HG03196 (cell line): ENCODE measurements around the gene RAP1A.
"Not testable (repeated sequence)": the region's sequence is repeated elsewhere in the genome, so short reads cannot be mapped to it uniquely, and the experiment has no call there.

Experiments used
- ATAC-seq: cut with Tn5 transposase; IDR thresholded peaks from one replicate; pipeline ENCODE4 v1.9.1; 2021; ENCODE audit not compliant: unreplicated experiment

RAP1A gene

DNA sequence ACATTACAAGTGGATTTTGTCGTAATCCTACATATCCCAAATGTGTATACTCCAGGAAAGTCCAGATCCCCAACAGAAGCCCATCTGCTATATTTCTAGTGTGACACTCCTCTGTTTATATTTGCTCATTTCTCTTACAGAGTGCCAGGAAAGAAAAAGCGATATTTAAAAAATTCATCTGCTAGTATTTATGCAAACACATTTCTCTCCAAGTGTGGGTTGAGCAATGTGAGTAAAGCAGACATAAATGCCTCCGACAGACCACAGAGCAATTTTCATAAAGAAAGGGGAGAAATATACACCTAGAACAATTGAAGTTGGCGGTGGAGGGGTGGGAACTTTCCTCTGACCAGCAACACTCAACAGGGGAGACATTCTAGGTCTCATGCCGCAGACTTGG lies 22.2 kb upstream of the RAP1A start:
- ATAC-seq: no peak

- ATAC-seq: no peak
These were observed 21.0 kb upstream of the RAP1A start for GRCh38 chr1:111598544-111598943.

DNA sequence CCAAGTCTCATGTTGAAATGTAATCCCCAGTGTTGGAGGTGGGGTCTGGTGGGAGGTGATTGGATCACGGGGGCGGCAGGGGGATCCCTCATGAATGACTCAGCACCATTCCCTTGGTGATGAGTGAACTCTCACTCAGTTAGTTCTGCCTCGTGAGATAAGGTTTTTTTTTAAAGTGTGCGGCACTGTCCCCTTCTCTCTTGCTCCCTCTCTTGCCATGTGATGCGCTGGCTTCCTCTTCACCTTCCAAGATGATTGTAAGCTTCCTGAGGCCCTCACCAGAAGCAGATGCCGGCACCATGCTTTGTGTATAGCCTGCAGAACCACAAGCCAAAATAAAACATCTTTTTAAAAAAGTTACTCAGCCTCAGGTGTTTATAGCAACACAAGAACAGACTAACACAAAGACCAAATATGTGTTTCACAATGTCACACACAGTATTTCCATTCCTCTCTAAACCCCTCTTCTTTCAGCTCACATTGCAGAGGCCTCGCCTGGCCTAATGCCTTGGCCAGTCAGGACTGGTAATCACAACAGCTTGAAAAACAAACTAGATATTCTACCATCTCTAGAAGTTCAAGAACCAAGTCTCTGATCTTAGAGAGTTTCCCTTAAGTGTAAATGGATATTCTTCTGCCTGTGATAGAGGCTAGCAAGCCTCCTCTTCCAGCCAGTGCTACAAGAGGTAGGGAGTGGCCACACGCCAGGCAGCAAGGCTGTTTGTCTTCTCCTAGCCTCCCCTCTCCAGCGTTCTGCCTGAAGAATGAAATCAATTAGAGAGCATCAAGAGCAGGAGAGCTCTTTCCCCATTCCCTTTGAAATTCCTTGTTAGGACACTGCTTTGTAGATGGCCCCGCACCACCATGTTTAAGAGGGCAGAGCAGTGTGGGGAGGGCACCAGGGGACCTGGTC lies 19.6 kb upstream of the RAP1A start:
- no peak for ATAC-seq

DNA sequence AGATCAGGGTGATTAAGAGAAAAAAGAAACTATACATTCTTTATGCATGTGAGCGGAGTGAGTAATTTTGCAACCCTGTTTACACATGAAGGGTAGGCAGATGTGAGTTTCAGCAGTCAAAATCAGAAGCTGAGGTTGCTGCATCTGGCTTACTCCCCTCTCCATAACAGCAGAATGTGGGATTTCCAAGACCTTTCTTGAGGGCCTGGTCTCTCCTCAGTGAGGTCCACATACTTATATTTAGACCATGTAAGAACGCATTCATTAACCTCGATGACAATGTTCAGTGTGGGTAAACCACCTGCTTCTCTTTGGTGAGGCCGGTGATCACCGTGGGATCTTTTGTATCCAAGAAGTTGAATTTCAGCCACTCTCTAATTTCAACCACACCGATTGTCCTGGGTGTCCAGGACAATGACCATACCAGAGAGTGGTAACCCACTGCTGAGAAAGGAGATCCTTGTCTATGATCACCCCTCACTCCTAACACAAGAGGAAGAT lies 18.7 kb upstream of the RAP1A start:
- peak; percentile 54 for ATAC-seq

GRCh38 chr1:111602302-111602701 lies 17.3 kb upstream of the RAP1A start:
- no peak for ATAC-seq

- ATAC-seq: no peak
These were observed 16.6 kb upstream of the RAP1A start for GRCh38 chr1:111602974-111603373.

GRCh38 chr1:111603979-111604378 lies 15.6 kb upstream of the RAP1A start:
- no peak for ATAC-seq

- ATAC-seq: no peak
These were observed 14.7 kb upstream of the RAP1A start for GRCh38 chr1:111604931-111605330.

GRCh38 chr1:111605576-111605975 lies 14.0 kb upstream of the RAP1A start:
- no peak for ATAC-seq

DNA sequence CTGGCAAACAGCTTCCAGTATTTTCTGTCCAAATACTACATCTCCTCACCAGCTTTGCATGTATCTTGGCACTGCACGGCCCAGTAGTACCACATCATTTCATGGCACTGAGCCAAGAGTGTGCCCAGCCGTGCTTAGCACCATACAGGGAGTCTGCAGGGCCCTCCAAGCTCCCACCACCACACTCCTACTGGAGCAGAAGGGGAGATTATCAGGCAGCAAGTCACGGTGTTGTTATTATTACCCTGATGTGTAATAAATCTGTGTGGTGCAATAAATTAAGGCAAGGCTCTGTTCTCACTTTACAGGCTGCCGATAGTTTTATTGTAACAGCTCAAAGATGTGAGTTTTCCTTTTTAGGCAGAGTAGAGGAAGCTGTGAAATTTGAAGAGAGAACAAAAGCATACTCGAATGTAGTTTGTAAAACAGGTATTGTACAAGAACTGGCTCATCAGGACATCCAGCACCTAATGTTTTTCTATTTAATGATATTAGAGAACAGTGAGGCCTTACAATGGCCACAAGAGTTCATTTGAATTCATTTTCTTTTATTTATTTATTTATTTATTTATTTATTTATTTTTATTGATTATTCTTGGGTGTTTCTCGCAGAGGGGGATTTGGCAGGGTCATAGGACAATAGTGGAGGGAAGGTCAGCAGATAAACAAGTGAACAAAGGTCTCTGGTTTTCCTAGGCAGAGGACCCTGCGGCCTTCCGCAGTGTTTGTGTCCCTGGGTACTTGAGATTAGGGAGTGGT lies 13.0 kb upstream of the RAP1A start:
- ATAC-seq: not testable (repeated sequence)

GRCh38 chr1:111608528-111608927 lies 11.1 kb upstream of the RAP1A start:
- ATAC-seq: not testable (repeated sequence)

DNA sequence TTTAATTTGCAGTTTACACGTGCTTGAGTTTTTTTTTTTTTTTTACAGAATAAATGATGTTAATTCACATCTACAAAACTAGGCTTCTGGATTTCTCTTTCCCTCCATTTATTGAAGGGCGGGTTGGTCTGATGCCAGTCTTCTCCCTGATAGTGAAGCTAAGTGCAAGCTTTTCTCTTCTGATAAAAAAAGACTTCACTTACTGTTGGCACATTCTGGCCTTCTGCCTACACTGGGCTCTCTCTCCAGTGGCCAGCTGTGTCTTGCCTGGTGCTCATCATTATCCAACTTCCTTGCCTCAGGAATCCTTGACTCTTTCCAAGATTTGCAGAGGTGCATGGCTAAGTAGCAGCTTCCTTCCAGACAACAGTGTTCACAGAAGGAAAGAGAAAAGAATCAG lies 7.6 kb upstream of the RAP1A start:
- no peak for ATAC-seq

GRCh38 chr1:111615870-111616715 lies 3.5 kb upstream of the RAP1A start:
- ATAC-seq: peak; percentile 41

GRCh38 chr1:111618081-111618480 lies 1.5 kb upstream of the RAP1A start:
- no peak for ATAC-seq

DNA sequence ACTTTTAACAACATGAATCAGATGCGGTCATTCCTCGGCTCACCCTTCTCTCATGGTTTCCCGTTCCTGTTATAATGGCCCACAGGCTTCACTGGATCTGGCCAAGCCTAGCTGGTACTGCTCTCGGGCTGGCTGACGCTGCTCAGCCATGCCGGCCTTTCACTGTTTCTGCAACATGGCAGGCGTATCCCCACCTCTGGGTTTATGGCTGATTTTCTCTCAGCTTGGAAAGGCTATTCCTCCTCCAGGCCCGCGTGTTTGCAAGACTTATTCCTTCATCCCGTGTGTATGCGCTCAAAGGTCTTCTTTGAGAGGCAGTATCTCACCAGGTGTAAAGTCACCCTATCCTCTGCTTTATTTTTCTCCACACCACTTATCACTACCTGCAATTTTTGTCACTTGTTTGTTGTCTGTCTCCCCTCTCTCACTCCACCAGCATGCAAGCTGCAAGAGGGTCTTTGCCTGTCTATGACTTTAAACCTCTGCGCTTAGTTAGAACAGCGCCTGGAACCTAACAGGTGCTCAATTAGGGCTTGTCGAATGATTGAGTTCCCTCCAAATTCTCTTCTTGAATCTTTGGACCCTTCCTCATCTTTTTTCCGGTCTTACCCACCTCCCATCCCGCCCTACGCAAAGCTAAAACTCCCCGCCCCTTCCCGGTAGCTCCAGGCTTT lies 491 bp upstream of the RAP1A start:
- ATAC-seq: no peak

- no peak for ATAC-seq
These were observed 917 bp downstream of the RAP1A start for GRCh38 chr1:111620441-111620971.

DNA sequence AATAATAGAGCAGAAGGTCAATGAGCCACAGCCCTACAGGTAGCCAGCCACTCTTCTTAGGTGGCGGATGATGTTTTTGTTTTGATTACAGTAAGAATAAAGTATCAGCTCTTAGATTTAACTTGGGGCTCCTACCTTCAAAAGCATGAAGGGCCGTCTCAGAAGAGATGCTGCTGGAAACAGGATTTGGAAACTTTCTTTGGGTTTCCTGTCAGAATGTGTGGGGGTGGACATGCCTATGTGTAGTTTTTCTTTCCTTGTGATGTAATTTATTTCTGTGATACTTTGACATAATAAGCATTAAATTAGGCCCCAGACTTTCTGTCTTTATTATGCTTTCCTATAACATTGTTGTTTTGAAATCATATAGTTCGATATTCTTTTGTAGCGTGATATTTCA lies 1.5 kb downstream of the RAP1A start:
- ATAC-seq: no peak

DNA sequence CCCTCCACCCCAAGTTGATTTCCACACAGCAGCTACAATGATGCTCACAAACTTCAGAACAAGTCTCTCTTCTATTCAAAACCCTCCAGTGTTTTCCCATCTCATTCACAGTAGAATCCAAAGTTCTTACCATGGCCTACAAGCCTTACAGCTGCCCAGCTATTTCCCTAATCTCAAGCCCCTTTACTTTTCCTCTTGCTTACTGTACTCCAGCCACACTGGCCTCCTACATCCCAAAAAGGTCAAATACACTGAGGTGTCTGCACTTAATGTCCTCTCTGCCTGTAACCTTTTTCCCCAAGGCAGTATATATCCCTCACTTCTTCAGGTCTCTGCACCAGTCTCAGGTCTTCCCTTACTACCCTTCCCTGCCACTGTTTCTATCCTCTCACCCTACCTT lies 2.6 kb downstream of the RAP1A start:
- no peak for ATAC-seq

DNA sequence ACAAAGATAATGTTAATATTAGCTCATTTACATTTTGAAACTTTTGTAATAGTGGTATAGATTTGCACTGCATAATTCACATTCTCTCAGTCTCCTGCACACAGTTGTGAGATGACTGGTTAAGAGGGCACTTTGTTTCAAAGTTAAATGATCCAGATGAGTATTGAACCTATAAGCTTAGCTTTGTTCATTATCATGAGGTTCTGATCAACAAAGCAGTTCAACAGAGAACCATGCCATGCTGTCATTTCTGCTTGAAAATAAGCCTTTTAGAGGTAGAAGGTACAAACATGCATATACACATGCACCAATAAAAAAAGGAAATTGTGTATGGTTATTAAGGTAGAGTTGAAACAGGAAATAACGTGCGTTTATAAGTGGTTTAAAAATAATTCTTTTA lies 4.8 kb downstream of the RAP1A start:
- no peak for ATAC-seq

DNA sequence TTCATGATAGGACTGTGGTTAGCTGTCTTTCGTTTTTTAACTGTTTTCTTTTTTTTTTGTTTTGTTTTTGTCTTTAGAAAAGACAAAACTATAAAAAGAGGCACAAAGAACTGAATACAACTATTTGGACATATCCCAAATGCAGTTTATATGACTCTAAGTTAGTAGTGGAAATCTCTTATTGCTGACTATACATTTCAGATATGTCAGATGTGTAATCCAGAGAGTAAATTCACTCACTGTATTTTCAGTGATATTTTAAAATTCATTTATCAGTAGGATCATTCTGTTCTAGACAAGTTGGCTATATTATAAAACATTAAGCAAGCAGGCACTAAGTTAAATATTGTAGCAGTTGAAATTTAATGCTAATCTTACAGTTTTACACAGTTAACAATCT lies 5.7 kb downstream of the RAP1A start:
- ATAC-seq: no peak
